ENCODE data around the gene MPIG6B. TPM values are rescaled to one million over a fixed set of nuclear protein-coding genes. Genes with fewer than 3 reads are reported as not detected.

MPIG6B gene
- polyA plus RNA-seq, 6 donors from 2014 or later: 3.0 to 5.1 (median 3.7) TPM; not detected in 1

DNA sequence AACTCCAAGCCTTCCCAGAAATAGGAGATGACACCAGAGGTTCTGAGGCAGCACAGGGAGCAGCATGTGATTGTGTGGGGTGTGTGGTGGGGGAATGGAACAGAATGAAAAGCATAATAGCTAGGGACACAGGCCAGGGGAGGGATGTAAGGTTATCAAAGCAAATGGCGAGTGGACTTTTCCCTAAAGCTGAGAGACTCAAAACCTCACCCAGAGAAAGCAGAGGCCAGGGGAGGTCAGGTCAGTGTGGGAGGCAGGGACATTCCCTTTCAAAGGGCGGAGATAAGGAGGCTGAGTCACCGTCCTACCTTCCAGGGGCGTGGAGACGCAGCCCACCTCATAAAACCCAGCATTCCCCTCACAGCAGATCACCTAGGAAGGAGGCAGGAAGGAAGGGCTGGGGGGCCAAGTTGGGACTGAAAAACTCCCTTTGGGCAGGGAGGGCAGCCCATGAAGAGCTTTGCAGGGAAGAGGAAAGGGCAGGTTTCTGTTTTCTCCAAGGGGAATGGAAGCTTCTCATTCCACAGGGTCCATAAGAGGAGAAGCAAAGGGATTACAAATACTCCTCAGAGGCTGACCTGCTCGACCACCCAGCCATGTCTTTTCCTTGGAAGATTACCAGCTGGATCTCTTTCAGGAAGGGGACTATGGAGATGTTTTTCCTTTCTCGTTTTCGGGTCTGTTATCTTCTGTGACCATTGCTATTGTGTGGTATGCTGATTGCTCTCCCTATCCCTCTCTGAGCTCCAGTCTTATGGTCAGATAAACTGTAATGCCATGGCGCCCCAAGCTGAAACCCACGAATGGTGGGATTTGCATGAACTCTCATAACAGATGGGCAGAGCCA lies 32.7 kb upstream of the MPIG6B start:
- H3K4me3 Mint-ChIP-seq: no peak overlapping the region
- peaks cover 0 to 24% of the 10 kb centered on the region in 2 donors for H3K36me3 Mint-ChIP-seq
- peaks cover 11 to 24% (median 17%) of the 10 kb centered on the region in 3 donors for H3K4me1 Mint-ChIP-seq
- H3K27me3 Mint-ChIP-seq: no peaks in the 10 kb centered on the region
- no peaks in the 10 kb centered on the region for H3K9me3 Mint-ChIP-seq
- ATAC-seq (ENCODE audit: low read depth in 2 of 2) (no peak), DNase-seq (no peak)
- H3K27ac Mint-ChIP-seq: peak overlapping the region in 3 of 6 donors; percentile 4 to 71 (median 8)

DNA sequence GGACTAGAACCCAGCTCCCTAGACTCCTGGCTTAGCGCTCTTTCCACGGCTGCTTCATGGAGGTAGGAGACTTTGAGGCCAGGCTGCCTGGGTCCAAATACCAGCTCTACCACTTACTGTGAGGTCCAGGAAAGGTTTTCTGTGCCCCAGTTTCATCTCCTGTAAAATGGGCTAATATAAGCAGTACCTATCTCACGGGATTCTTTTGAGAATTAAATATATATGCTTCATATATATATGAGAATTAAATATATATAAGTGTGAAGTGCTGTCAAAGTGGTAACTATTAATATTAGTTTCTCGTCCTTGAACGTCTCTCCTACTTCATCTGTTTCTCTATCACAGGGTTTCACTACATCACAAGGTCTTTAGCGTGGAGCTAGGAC lies 32.1 kb upstream of the MPIG6B start:
- Mint-ChIP-seq H3K27ac (no peak overlapping the region), H3K9me3 (no peaks in the 10 kb centered on the region), H3K4me3 (no peak overlapping the region), H3K4me1 (peaks cover 11 to 24% (median 17%) of the 10 kb centered on the region in 3 donors), H3K27me3 (no peaks in the 10 kb centered on the region), H3K36me3 (peaks cover 0 to 22% of the 10 kb centered on the region in 2 donors)
- DNase-seq (no peak), ATAC-seq (ENCODE audit: low read depth in 2 of 2) (no peak)

DNA sequence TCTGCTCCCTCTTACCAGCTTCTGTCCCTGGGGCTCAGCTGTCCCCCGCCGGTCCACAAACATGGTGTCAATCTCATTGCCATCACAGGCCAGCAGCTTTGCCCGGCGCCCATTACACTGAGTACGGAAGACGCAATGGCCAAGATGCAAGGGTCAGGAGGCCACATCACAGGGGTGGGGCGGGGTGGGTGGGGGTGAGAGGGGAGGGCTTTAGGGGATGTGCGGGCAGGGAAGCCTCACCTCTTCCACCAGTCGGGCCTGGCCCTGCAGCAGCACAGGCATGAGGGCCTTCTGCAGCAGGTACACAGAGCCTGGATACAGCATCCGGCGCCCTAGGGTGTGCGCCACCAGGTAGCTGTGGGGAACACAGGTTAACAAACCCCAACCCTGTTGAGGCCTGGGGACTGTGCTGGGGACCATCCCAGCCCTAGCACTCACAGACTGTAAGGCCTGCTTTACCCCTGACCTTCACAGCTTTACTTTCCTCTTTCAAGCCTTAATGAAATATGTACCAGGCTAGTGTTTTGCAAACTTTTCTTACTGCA lies 31.5 kb upstream of the MPIG6B start:
- no peak overlapping the region for H3K4me3 Mint-ChIP-seq
- H3K9me3 Mint-ChIP-seq: no peaks in the 10 kb centered on the region
- H3K36me3 Mint-ChIP-seq: peaks cover 0 to 17% of the 10 kb centered on the region in 2 donors
- H3K27ac Mint-ChIP-seq: no peak overlapping the region
- ATAC-seq (ENCODE audit: low read depth in 2 of 2): no peak
- DNase-seq: no peak
- H3K4me1 Mint-ChIP-seq: peaks cover 11 to 24% (median 17%) of the 10 kb centered on the region in 3 donors
- H3K27me3 Mint-ChIP-seq: no peaks in the 10 kb centered on the region

DNA sequence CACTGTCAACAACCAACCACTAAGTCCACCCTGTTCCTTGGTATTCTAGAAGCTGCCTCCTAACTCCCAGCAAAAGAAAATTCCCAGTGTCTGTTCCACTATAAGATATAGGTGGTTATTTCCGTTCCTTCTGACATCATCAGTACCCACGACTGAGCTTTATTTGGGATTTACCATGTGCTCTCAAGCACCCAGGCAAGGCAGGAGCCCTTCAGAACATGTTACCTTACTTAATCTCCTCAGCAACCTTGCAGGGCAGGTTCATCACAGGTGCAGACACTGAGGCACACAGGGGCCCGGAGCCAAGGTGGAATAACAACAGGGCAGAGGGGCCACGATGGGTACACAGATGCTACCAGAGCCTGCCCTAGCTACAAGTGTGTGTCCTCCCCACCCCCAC lies 30.8 kb upstream of the MPIG6B start:
- Mint-ChIP-seq H3K36me3 (peaks cover 0 to 18% of the 10 kb centered on the region in 2 donors), H3K27me3 (no peaks in the 10 kb centered on the region), H3K27ac (peak overlapping the region in 1 of 6 donors; percentile 26), H3K4me3 (no peak overlapping the region), H3K9me3 (no peaks in the 10 kb centered on the region), H3K4me1 (peaks cover 11 to 25% (median 17%) of the 10 kb centered on the region in 3 donors)
- DNase-seq (no peak), ATAC-seq (ENCODE audit: low read depth in 2 of 2) (no peak)

DNA sequence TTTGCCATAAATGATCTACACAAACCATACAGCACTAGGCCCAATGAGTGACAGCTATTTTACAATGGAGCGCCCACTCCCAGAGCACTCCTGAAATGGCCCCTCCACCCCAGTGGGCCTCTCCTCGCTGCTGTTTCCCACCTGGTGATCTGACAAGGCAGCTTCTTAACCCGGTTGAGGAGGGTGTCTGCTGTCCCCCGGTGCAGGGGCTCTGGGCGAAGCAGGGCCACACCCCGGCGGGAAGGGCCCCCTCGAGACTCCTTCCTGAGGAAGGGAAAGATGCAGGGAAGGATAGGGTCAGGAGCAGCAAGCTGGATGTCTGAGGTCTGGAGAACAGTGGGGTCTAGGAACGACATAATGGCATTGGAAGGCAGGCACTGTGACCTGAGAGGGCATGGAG lies 30.3 kb upstream of the MPIG6B start:
- Mint-ChIP-seq H3K36me3 (peaks cover 3 to 18% of the 10 kb centered on the region in 2 donors), H3K27me3 (no peaks in the 10 kb centered on the region), H3K27ac (peak overlapping the region in 1 of 6 donors; percentile 26), H3K4me1 (peaks cover 16 to 30% (median 20%) of the 10 kb centered on the region in 3 donors), H3K9me3 (no peaks in the 10 kb centered on the region), H3K4me3 (no peak overlapping the region)
- ATAC-seq (ENCODE audit: low read depth in 2 of 2): no peak
- no peak for DNase-seq

DNA sequence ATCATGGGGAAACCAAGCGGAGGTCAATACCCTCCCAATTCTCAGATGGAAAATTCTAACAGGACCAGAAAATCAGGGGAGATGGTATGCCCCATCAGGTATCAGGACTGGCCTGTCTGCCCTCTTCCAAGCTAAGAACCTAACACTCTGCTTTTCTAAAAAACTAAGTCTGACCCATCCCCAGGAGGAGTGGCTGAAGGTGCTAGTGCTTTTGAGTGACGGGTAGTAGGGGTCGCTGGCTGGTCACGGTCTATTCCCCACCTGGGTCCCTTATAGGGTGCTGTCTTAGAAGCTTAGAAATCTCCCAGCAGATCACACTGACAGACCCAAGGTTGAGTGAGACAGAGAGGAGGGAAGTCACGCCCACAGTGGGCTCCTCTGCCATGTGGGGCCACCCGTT lies 29.6 kb upstream of the MPIG6B start:
- ATAC-seq (ENCODE audit: low read depth in 2 of 2) (no peak), DNase-seq (no peak)
- H3K4me1 Mint-ChIP-seq: peaks cover 18 to 30% (median 23%) of the 10 kb centered on the region in 3 donors
- no peaks in the 10 kb centered on the region for H3K9me3 Mint-ChIP-seq
- H3K27ac Mint-ChIP-seq: peak overlapping the region in 2 of 6 donors; percentile 44 to 68
- no peak overlapping the region for H3K4me3 Mint-ChIP-seq
- peaks cover 6 to 16% of the 10 kb centered on the region in 2 donors for H3K36me3 Mint-ChIP-seq
- no peaks in the 10 kb centered on the region for H3K27me3 Mint-ChIP-seq

DNA sequence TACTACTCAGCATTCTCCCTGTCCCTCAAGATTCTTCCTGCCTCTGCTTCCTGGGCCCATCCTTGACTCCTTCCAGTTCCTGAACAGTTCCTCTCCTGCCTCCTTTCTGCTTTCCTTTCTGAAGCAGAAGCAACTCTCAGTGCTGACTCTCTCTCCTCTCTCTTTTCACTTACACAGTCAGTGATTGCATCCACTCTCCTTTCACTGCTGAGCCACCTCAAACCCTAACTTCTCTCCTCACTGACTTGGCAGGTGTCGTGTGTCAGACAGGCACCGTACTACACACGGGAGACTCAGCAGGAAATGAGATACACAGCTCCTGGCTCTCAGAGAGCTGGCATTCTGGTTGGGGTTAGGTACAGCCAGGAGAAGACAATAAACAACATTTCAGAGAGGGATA lies 25.6 kb upstream of the MPIG6B start:
- peaks cover 6 to 18% of the 10 kb centered on the region in 2 donors for H3K36me3 Mint-ChIP-seq
- peaks cover 25 to 34% (median 27%) of the 10 kb centered on the region in 3 donors for H3K4me1 Mint-ChIP-seq
- H3K4me3 Mint-ChIP-seq: no peak overlapping the region
- no peak for ATAC-seq (ENCODE audit: low read depth in 2 of 2)
- DNase-seq: no peak
- H3K9me3 Mint-ChIP-seq: no peaks in the 10 kb centered on the region
- no peaks in the 10 kb centered on the region for H3K27me3 Mint-ChIP-seq
- H3K27ac Mint-ChIP-seq: peak overlapping the region in 4 of 6 donors; percentile 11 to 92 (median 14)

DNA sequence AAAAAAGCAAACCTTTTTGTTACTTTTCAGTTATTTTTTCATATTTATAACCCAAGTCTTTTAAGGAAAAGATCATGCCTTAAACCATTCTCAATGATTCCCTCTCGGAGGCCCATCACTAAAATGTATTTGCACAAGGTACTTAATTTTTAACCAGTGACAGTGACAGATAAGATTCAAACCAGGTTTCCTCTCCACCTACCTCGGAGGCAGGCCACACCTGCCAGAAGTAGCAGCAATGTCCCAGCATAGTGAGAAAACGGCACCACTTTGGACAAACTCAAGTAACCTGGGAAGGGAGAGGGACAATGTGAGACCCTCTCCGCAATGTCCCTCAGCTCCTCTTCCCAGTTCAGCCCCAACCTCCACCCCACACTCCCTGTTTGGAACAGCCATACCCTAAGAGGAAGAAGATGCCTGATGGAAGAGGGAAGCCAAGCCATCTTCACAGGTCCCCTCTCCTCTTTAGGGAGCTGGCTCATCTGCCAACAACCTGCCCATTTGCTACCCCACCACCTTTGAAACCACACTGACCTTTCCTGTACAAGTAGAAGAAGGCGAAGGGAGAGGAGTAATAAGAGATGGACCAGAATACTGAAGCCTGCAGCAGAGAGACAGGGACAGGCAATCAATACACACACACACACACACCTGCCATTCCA lies 22.3 kb upstream of the MPIG6B start:
- Mint-ChIP-seq H3K4me1 (peaks cover 28 to 46% (median 33%) of the 10 kb centered on the region in 3 donors), H3K27me3 (no peaks in the 10 kb centered on the region), H3K27ac (peak overlapping the region in 4 of 6 donors; percentile 37 to 97 (median 75)), H3K4me3 (peak overlapping the region in 7 of 8 donors; percentile 24 to 100 (median 97)), H3K36me3 (peaks cover 6 to 12% of the 10 kb centered on the region in 2 donors), H3K9me3 (no peaks in the 10 kb centered on the region)
- DNase-seq: no peak
- no peak for ATAC-seq (ENCODE audit: low read depth in 2 of 2)

DNA sequence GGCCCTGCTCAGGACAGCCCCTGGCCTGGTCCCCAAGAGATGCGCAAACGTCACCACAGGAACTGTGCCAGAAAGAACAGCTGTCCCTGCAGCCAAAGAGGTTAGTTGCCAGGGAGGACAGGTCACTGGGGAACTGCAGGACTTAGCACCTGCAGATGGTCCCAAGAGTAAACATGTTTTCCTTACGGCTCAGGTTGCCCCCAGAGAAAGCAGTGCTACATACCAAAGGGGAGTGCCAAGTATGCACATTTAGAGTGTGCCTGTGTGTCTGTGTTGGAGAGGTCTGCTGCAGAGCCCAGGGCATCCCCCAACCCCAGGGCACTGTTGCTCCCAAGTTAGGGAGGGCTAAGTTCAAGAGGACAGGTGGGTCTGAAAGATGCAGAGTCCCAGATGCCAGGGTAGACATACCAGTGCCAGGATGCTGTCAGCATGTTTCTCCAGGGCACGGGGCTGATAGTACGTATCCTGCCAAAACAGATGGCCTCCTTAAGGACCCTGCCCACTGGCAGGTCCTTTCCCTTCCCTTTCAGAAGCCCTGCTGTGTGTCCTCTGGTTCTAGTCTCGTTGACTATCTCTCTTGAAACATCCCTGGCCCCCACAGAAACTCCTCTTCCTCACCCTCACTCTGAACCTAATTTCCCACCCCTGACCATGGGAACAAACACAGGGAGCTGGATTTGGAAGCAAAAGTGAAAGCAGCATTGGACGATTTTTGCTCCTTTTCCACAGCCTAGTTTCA lies 21.3 kb upstream of the MPIG6B start:
- ATAC-seq (ENCODE audit: low read depth in 2 of 2): no peak

DNA sequence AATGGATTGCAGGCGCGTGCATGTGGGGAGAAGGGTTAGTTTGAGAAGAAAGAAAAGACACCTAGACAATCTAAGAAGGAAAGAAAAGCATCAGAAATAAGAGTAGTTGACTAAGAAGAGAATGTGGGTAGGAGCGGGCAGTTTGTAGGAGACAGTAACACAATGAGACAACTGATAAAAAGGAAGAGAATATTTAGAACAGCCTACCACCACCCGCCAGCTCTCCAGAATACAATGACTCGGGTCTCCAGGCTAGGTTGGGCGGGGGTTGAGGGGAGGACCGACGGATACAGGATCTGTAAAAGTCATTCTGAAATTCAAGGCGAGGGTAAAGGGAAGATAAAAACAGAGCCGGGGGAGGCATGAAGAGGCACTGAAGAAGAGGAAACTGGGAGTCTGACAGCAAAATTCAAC lies 20.8 kb upstream of the MPIG6B start:
- H3K4me1 Mint-ChIP-seq: peaks cover 25 to 46% (median 33%) of the 10 kb centered on the region in 3 donors
- H3K9me3 Mint-ChIP-seq: no peaks in the 10 kb centered on the region
- DNase-seq: no peak
- peaks cover 6 to 11% of the 10 kb centered on the region in 2 donors for H3K36me3 Mint-ChIP-seq
- peak overlapping the region; percentile 91 to 99 (median 98) for H3K27ac Mint-ChIP-seq
- H3K4me3 Mint-ChIP-seq: peak overlapping the region; percentile 96 to 100 (median 98)
- no peaks in the 10 kb centered on the region for H3K27me3 Mint-ChIP-seq
- no peak for ATAC-seq (ENCODE audit: low read depth in 2 of 2)

More for the DNA sequence above, 21.3 kb upstream of the MPIG6B start:
- Mint-ChIP-seq H3K27ac (peak overlapping the region in 5 of 6 donors; percentile 93 to 99 (median 98)), H3K4me3 (peak overlapping the region; percentile 96 to 100 (median 98)), H3K27me3 (no peaks in the 10 kb centered on the region), H3K9me3 (no peaks in the 10 kb centered on the region), H3K4me1 (peaks cover 28 to 46% (median 33%) of the 10 kb centered on the region in 3 donors), H3K36me3 (peaks cover 6 to 12% of the 10 kb centered on the region in 2 donors)
- DNase-seq: no peak

DNA sequence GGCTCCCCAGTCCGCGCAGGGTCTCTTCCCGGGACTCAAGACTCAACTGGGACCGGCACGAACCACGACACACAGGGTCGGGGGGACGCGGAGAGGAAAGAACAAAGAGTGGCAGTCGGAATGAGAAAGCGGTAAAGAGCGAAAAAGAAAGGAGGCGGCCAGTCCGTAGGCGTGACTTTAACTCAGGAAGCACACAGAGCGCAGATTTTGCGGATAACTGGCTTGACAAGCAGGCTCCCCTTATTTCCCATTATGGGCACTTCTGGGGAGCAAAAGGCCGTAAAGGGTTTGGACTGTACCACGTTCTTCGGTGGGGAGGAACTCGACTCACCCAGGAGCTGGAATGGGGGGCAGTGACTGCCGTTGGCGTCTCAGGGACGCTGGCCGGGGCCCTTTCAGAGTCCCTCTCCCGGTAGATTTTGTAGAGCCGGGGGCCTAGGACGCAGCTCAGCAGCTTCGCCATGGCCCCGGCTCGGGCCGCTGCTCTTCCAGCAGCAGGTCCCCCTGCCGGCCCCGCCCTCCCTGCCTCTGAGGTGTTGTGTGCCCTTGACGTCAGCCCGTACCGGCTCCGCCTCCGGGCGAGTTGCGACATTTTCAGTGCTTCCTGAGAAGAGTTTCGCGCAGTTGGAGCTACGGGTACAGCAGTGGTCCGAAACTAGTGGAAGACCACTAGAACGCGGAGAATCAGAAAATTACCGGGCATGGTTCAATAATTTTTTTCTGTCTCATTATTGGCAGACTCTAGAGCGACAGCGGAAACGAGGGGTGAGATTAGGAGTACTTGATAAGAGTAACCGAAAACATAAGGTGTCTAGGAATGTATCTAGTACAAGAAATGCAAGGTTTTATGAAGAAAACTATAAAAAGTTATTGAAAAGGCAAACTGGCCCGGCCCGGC lies 20.1 kb upstream of the MPIG6B start, which contains the start of gene ABHD16A:
TSS of gene ABHD16A (minus strand) at position 506 of the 898 bp plus-strand sequence. CDS start at position 463, 43 bp downstream.
- Mint-ChIP-seq H3K4me1 (peaks cover 22 to 41% (median 26%) of the 10 kb centered on the region in 3 donors), H3K27ac (peak within 1 kb of the TSS; percentile 91 to 99 (median 98)), H3K27me3 (no peaks in the 10 kb centered on the region), H3K36me3 (peaks cover 1 to 5% of the 10 kb centered on the region in 2 donors), H3K9me3 (no peaks in the 10 kb centered on the region), H3K4me3 (peak within 1 kb of the TSS; percentile 96 to 100 (median 98))
- DNase-seq (peak; percentile 98), ATAC-seq (ENCODE audit: low read depth in 2 of 2) (peak; percentile 94 to 95)

DNA sequence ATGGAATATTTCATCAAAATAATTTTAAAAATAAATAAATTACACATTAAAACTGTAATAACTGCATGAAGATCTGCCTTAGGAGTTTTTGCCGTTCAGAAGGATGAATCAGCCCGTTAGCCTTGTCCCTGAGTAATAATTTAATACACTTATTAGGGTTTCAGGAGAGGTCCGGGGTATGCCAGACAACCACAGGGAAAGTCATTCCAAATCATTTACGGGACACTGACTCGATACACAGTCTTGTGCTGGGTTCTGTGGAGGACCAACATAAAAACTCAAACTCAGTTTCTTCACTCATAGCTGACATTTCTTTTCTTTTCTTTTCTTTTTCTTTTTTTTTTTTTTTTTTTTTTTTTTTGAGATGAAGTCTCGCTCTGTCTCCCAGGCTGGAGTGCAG lies 17.2 kb upstream of the MPIG6B start:
- Mint-ChIP-seq H3K36me3 (peaks cover 0 to 5% of the 10 kb centered on the region in 2 donors), H3K27ac (no peak overlapping the region), H3K27me3 (no peaks in the 10 kb centered on the region), H3K4me3 (no peak overlapping the region), H3K4me1 (peaks cover 25 to 36% (median 29%) of the 10 kb centered on the region in 3 donors), H3K9me3 (no peaks in the 10 kb centered on the region)
- ATAC-seq (ENCODE audit: low read depth in 2 of 2): no peak
- no peak for DNase-seq

Measured in naive B cell (primary cell).